HEK293T (cell line): ENCODE measurements around the gene DQX1.

Experiments used
- ARNT ChIP-seq: fragments of 450-650 bp; IDR thresholded peaks from 2 replicates; pipeline ENCODE4 v1.6.1; 2017; ENCODE audit warnings: mild to moderate bottlenecking
- BHLHE40 ChIP-seq: fragments of 450-650 bp; IDR thresholded peaks from 2 replicates; pipeline ENCODE4 v1.6.1; 2016; ENCODE audit warnings: mild to moderate bottlenecking, moderate library complexity, borderline replicate concordance
- CTBP1 ChIP-seq: fragments of 450-650 bp; IDR thresholded peaks from 2 replicates; pipeline ENCODE4 v1.6.1; 2016; ENCODE audit warnings: borderline replicate concordance
- ELF4 ChIP-seq: fragments of 450-650 bp; IDR thresholded peaks from 2 replicates; pipeline ENCODE4 v1.6.1; 2017; ENCODE audit warnings: antibody characterized with exemption
- FOXA1 ChIP-seq: fragments of 450-650 bp; IDR thresholded peaks from 2 replicates; pipeline ENCODE4 v1.6.1; 2016; ENCODE audit warnings: mild to moderate bottlenecking
- FOXK2 ChIP-seq: fragments of 450-650 bp; IDR thresholded peaks from 2 replicates; pipeline ENCODE4 v1.6.1; 2016; ENCODE audit warnings: mild to moderate bottlenecking
- FOXM1 ChIP-seq: fragments of 450-650 bp; IDR thresholded peaks from 2 replicates; pipeline ENCODE4 v1.6.1; 2017; ENCODE audit warnings: mild to moderate bottlenecking, borderline replicate concordance
- HDGF ChIP-seq: fragments of 450-650 bp; IDR thresholded peaks from 2 replicates; pipeline ENCODE4 v1.6.1; 2017; ENCODE audit warnings: antibody characterized with exemption, borderline replicate concordance
- L3MBTL2 ChIP-seq: fragments of 450-650 bp; conservative IDR thresholded peaks from 2 replicates; pipeline ENCODE4 v1.6.1; 2016; ENCODE audit warnings: mild to moderate bottlenecking
- NFRKB ChIP-seq: fragments of 450-650 bp; IDR thresholded peaks from 2 replicates; pipeline ENCODE4 v1.6.1; 2016; ENCODE audit warnings: mild to moderate bottlenecking, moderate library complexity
- SP1 ChIP-seq: fragments of 450-650 bp; IDR thresholded peaks from 2 replicates; pipeline ENCODE4 v1.6.1; 2017
- SUZ12 ChIP-seq: fragments of 450-650 bp; IDR thresholded peaks from 2 replicates; pipeline ENCODE4 v1.6.1; 2016; ENCODE audit warnings: mild to moderate bottlenecking
- TARDBP ChIP-seq: fragments of 450-650 bp; IDR thresholded peaks from 2 replicates; pipeline ENCODE4 v1.6.1; 2016
- ZNF384 ChIP-seq: fragments of 450-650 bp; IDR thresholded peaks from 2 replicates; pipeline ENCODE4 v1.6.1; 2016

DNA sequence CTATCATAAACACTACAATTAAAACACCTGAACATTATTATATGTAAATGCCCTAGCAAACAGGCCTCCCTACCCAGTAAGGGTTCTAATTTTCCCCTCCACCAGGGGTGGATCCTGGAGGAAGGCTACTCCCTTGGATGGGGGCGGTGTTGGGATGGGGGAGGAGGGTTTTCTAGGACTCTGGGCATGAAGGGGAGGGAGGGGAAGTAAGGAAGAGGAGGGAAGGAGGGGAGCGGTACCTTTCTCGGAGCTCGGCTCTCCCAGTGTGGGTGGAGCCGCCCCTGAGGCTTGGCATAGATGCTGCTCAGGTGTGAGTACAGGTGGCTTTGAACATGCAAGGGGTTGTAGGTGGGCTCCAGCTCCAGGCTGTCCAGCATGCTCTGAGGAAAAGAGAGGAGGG lies 33.9 kb upstream of the DQX1 start:
- TF ChIP-seq FOXK2: no peak
- no peak for TF ChIP-seq L3MBTL2
- no peak for TF ChIP-seq ZNF384
- TF ChIP-seq BHLHE40: no peak
- no peak for TF ChIP-seq ARNT
- no peak for TF ChIP-seq ELF4
- TF ChIP-seq TARDBP: no peak
- no peak for TF ChIP-seq FOXM1
- no peak for TF ChIP-seq SUZ12
- TF ChIP-seq FOXA1: no peak
- no peak for TF ChIP-seq CTBP1
- no peak for TF ChIP-seq SP1
- no peak for TF ChIP-seq NFRKB
- TF ChIP-seq HDGF: no peak
